Heart left ventricle (tissue), 16 donors: ENCODE data around the gene TMEM176B. TPM values are rescaled to one million over a fixed set of nuclear protein-coding genes. Genes with fewer than 3 reads are reported as not detected.

ENCODE experiments used
- ATAC-seq, 4 donors: fragments of 200-7000 bp; cut with Tn5 transposase; one replicate each; pipeline ENCODE4 v1.9.1; 2020 to 2022; ENCODE audit warnings: moderate library complexity in 4 of 4, mild to moderate bottlenecking in 3 of 4, moderate number of reproducible peaks in 1 of 4
- DNase-seq, 5 donors: peaks; one replicate each; pipeline ENCODE4 v3.0.0-alpha.2; 2020
- H3K27ac ChIP-seq, 12 donors: fragments of 200-600 bp; sonication (generic) in 4 of 12; one replicate each; pipeline versions ENCODE4 v1.5.0 to v1.8.0; 2016 to 2022; ENCODE audit warnings: mild to moderate bottlenecking in 2 of 12
- H3K27me3 ChIP-seq, 9 donors: fragments of 200-600 bp; sonication (generic) in 2 of 9; one replicate each; pipeline versions ENCODE4 v1.5.1 to v1.8.0; 2016 to 2022; ENCODE audit warnings: mild to moderate bottlenecking in 3 of 9
- H3K36me3 ChIP-seq, 9 donors: fragments of 200-600 bp; sonication (generic) in 2 of 9; one replicate each; pipeline versions ENCODE4 v1.5.0 to v1.8.0; 2018 to 2022; ENCODE audit warnings: mild to moderate bottlenecking in 2 of 9
- H3K4me1 ChIP-seq, 12 donors: fragments of 200-600 bp; sonication (generic) in 4 of 12; one replicate each; pipeline versions ENCODE4 v1.5.0 to v1.8.0; 2016 to 2022; ENCODE audit warnings: mild to moderate bottlenecking in 3 of 12
- H3K4me3 ChIP-seq, 12 donors: fragments of 200-600 bp; sonication (generic) in 4 of 12; one replicate each; pipeline versions ENCODE4 v1.5.0 to v1.8.0; 2017 to 2022; ENCODE audit warnings: mild to moderate bottlenecking in 9 of 12, moderate library complexity in 4 of 12
- H3K9me3 ChIP-seq, 12 donors: fragments of 200-600 bp; sonication (generic) in 4 of 12; one replicate each; pipeline versions ENCODE4 v1.5.0 to v1.8.0; 2016 to 2022; ENCODE audit warnings: mild to moderate bottlenecking in 1 of 12
- POLR2A ChIP-seq, 2 donors: fragments of 450-650 bp; IDR thresholded peaks; one replicate each; pipeline ENCODE4 v1.6.1; 2017; ENCODE audit warnings: antibody characterized with exemption in 2 of 2, mild to moderate bottlenecking in 2 of 2, moderate library complexity in 2 of 2
- WGBS, 4 donors: extraction: QIAGEN DNeasy Blood & Tissue Kit in 2 of 4; methylation state at CpG; one replicate each; pipeline versions ENCODE4 v1.1.5 to v1.1.7; 2013 to 2018; 5-methylcytosine and 5-hydroxymethylcytosine counted together
- intact Hi-C, 10 donors: fragments of 100-400 bp; cut with DNase I; formaldehyde crosslinking; loops; one replicate each; pipeline versions ENCODE4 v1.11.1 to v1.14.2; 2022
- polyA plus RNA-seq, 2 donors: library from polyadenylated mRNA; stranded (reverse); fragments of 200-250 nt; gene quantifications; one replicate each; pipeline ENCODE4 v1.2.3, GENCODE V29; 2013
- total RNA-seq, 9 donors: library from RNA; depleted of rRNA in 2 of 9; stranded (reverse); fragments of >200 nt in 2 of 9; fragmentation: NEBNext Ultra II Directional in 3 of 9; extraction: Animal tissue kit (Norgen Biotek cat#: 25700) in 3 of 9; gene quantifications; one replicate each; pipeline versions ENCODE4 v1.1.0 to v1.2.4, GENCODE V29; 2016 to 2023
- TF ChIP-seq, protein P1 (sequence below), 12 donors: fragments of 200-600 bp; sonication (generic) in 4 of 12; IDR thresholded peaks; one replicate each; pipeline versions ENCODE4 v1.5.0 to v1.8.0; 2018 to 2022; ENCODE audit warnings: antibody characterized with exemption in 12 of 12, mild to moderate bottlenecking in 5 of 12
- donor health status: ischemic (EF 13 %, LVEDD 7.1; RV severe dilation, severe dysfunction).
- donor health status: healthy with polysubstance abuse.
- donor health status: DM: no; HTN: yes; CAD: no.
- donor health status: DM: no; HTN: no; CAD: no.
- donor health status: ischemic (EF 25% LVEDD 6.9; RV normal size, moderate dysfunction).
- donor health status: ischemic (EF 25% LVEDD 5.7; RV mildly dilated, moderate dysfunction).
- donor health status: healthy.
- donor health status: DM: yes; HTN: yes; CAD: no.
- donor health status: ischemic (EF 35%, LVEDD 5.7; RV mildly dilated, moderate dysfunction).
- donor health status: nonischemic (EF 11% LVEDD 7.7; RV severe dilation, severe dysfunction).
- donor health status: DM: yes; HTN: yes; CAD: no.
- donor health status: PGD.
- donor health status: ischemic (EF 29% LVEDD 5.4; RV normal size, mild dysfunction).
- donor health status: nonischemic (EF 23%, LVEDD 6.1; RV moderate dilation, normal function).

The TMEM176B gene
- total and polyA plus RNA-seq, 11 donors: 18.9 to 137 (median 84.3) TPM

DNA sequence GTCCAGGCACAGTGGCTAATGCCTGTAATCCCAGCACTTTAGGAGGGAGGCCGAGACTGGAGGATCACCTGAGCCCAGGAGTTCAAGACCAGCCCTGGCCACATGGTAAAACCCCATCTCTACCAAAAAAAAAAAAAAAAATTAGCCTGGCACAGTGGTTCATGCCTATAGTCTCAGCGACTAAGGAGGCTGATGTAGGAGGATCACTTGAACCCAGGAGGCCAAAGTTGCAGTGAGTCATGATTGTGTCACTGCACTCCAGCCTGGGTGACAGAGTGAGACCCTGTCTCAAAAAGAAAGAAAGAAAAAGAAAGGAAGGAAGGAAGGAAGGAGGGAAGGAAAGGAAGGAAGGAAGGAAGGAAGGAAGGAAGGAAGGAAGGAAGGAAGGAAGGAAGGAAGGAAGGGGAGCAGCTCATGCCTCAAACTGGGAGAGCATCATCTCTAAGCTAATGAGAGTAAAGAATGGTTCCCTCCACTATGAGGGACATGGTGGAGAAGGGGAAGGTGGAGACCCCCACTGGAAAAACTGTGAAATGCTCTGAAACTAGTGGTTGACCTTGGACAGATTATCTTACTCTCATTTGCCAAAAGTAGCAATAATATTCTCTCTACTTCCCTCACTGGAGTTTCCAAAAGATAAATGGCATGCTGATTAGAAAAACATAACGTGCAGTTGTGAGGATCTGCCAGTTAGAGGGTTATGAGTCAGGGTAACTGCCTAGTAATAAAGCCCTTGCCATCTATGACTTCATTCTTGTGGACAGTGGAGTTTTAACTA is 46.1 kb downstream of the TMEM176B start:
- intact Hi-C loops: loop anchor here in 5 of 10 donors (1.0 to 10.0 kb wide), 9 partner anchors 13 to 469 kb away; partner anchors contain the start of genes GIMAP8 (in 2 of the 5), GIMAP6 (in 1 of the 5) and GIMAP7 (in 1 of the 5)
- 30 to 51% (median 51%) methylated on average over 3 of the region's 3 CpGs for WGBS, 4 donors
- Histone ChIP-seq H3K27me3 (no peaks in the 10 kb centered on the region), H3K36me3 (no peaks in the 10 kb centered on the region), H3K27ac (peak overlapping the region in 9 of 12 donors; percentile 24 to 90 (median 81)), H3K4me1 (peaks cover 0 to 61% (median 41%) of the 10 kb centered on the region in 12 donors), H3K9me3 (no peaks in the 10 kb centered on the region), H3K4me3 (no peak overlapping the region)
- DNase-seq: no peak
- peak; percentile 26 to 60 (median 41) for ATAC-seq
- TF ChIP-seq, protein P1, sequence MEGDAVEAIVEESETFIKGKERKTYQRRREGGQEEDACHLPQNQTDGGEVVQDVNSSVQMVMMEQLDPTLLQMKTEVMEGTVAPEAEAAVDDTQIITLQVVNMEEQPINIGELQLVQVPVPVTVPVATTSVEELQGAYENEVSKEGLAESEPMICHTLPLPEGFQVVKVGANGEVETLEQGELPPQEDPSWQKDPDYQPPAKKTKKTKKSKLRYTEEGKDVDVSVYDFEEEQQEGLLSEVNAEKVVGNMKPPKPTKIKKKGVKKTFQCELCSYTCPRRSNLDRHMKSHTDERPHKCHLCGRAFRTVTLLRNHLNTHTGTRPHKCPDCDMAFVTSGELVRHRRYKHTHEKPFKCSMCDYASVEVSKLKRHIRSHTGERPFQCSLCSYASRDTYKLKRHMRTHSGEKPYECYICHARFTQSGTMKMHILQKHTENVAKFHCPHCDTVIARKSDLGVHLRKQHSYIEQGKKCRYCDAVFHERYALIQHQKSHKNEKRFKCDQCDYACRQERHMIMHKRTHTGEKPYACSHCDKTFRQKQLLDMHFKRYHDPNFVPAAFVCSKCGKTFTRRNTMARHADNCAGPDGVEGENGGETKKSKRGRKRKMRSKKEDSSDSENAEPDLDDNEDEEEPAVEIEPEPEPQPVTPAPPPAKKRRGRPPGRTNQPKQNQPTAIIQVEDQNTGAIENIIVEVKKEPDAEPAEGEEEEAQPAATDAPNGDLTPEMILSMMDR (IDR thresholded peaks at IDR 0.05): peak in 9 of 12 donors; percentile 23 to 57 (median 44)
- TF ChIP-seq POLR2A (IDR thresholded peaks at IDR 0.05): no peak

- peak overlapping the region in 9 of 12 donors; percentile 42 to 90 (median 81) for H3K27ac ChIP-seq
Observed at GRCh38 chr7:150753239-150753638, 46.9 kb downstream of the TMEM176B start.

DNA sequence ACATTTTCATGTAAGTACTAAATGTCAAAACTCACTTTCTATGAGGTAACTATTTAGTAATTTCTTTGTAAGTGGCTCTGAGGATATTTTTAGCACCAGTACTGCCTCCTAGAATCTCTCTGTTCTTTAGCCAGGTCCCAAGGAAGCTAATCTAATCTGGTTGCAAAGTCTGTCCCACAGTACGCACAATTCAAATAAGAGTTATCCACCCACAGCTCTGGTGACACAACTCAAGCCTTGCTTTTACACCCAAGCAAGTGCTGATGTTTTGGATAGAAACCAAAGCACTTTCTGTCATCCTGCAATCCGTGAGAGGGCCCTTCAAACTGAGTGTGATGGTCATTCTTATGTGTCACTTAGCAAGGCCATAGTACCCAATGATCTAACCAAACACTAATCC is 48.5 kb downstream of the TMEM176B start:
- intact Hi-C loops: loop anchor here in 3 of 10 donors (5.0 to 10.0 kb wide), 4 partner anchors 119 to 467 kb away; partner anchors contain the start of gene GIMAP6 (in 1 of the 3)
- 10 to 17% (median 12%) methylated on average over 2 of the region's 2 CpGs for WGBS, 4 donors
- ATAC-seq: peak; percentile 87 to 92 (median 90)
- Histone ChIP-seq H3K4me3 (no peak overlapping the region), H3K4me1 (peaks cover 0 to 64% (median 41%) of the 10 kb centered on the region in 12 donors), H3K27ac (peak overlapping the region; percentile 50 to 86 (median 69)), H3K9me3 (no peaks in the 10 kb centered on the region), H3K36me3 (no peaks in the 10 kb centered on the region), H3K27me3 (no peaks in the 10 kb centered on the region)
- DNase-seq: peak in 3 of 5 donors; percentile 39 to 51 (median 46)
- TF ChIP-seq, protein P1 (IDR thresholded peaks at IDR 0.05): no peak
- TF ChIP-seq POLR2A (IDR thresholded peaks at IDR 0.05): no peak

More at GRCh38 chr7:150753239-150753638, 46.9 kb downstream of the TMEM176B start:
- ATAC-seq (no peak), DNase-seq (no peak)
- Histone ChIP-seq H3K4me3 (no peak overlapping the region), H3K27me3 (no peaks in the 10 kb centered on the region), H3K4me1 (peaks cover 0 to 61% (median 41%) of the 10 kb centered on the region in 12 donors), H3K9me3 (no peaks in the 10 kb centered on the region), H3K36me3 (no peaks in the 10 kb centered on the region)
- intact Hi-C loops: loop anchor here in 3 of 10 donors (5.0 to 10.0 kb wide), 4 partner anchors 121 to 468 kb away; partner anchors contain the start of gene GIMAP6 (in 1 of the 3)
- 38 to 55% (median 48%) methylated on average over 6 of the region's 6 CpGs for WGBS, 4 donors
- no peak for TF ChIP-seq POLR2A (IDR thresholded peaks at IDR 0.05)

GRCh38 chr7:150748376-150748775 is 51.8 kb downstream of the TMEM176B start:
- no peaks in the 10 kb centered on the region for H3K9me3 ChIP-seq
- intact Hi-C loops: no loop called here
- no peak overlapping the region for H3K4me3 ChIP-seq
- peak overlapping the region in 1 of 12 donors; percentile 15 for H3K27ac ChIP-seq
- DNase-seq: no peak
- TF ChIP-seq, protein P1 (IDR thresholded peaks at IDR 0.05): no peak
- no peak for TF ChIP-seq POLR2A (IDR thresholded peaks at IDR 0.05)
- no peaks in the 10 kb centered on the region for H3K27me3 ChIP-seq
- H3K36me3 ChIP-seq: peaks cover 0 to 18% (median under 1%) of the 10 kb centered on the region in 9 donors
- peaks cover 0 to 57% (median 27%) of the 10 kb centered on the region in 12 donors for H3K4me1 ChIP-seq
- WGBS, 4 donors: 84 to 88% (median 85%) methylated on average over 4 of the region's 4 CpGs
- ATAC-seq: no peak
